GM12878 (cell line): ENCODE measurements around the gene DCLK2. TPM values are rescaled to one million over a fixed set of nuclear protein-coding genes. Genes with fewer than 3 reads are reported as not detected.

ENCODE experiments used
- ATAC-seq: fragments of 200-7000 bp; cut with Tn5 transposase; 3 replicates; pipeline ENCODE4 v1.9.1; 2020; ENCODE audit warnings: mild to moderate bottlenecking, moderate library complexity
- BruUV-seq: library from RNA; stranded (reverse); fragments of 400-500 nt; replicated peaks from 2 replicates; lab custom pipeline; 2021; lab: Mats Ljungman, UMichigan
- CTCF ChIA-PET: fragments of 300-600 bp; sonication (Branson Sonifier 250); formaldehyde crosslinking; extraction: SDS; loops from one replicate; lab custom pipeline; 2021; ENCODE audit warnings: inconsistent platforms; lab: Yijun Ruan, JAX
- POLR2A ChIA-PET: fragments of 350-600 bp; formaldehyde crosslinking; extraction: SDS; loops from one replicate; lab custom pipeline; 2021; ENCODE audit warnings: inconsistent platforms; lab: Charles Lee
- RAD21 ChIA-PET: fragments of 300-600 bp; sonication (Branson Sonifier 250); formaldehyde crosslinking; loops from one replicate; lab custom pipeline; 2023; ENCODE audit warnings: antibody characterized with exemption; ENCODE audit not compliant: unreplicated experiment; lab: Charles Lee
- SMC1A ChIA-PET: fragments of 300-600 bp; sonication (Branson Sonifier 250); formaldehyde crosslinking; loops from one replicate; lab custom pipeline; 2023; ENCODE audit not compliant: unreplicated experiment, uncharacterized antibody; lab: Charles Lee
- DNase-seq: peaks from one replicate; pipeline ENCODE4 v3.0.0-alpha.2; 2011; ENCODE audit warnings: low read depth, low spot score
- FAIRE-seq: peaks from 3 replicates; lab custom pipeline; 2011; peaks lifted over from hg19 to GRCh38; lab: Jason Lieb, UNC
- H2AFZ ChIP-seq: 2 replicates; pipeline ENCODE4 v1.6.0; 2011; ENCODE audit warnings: low read depth, low read length, control low read depth; ENCODE audit not compliant: control insufficient read depth
- H3K27ac ChIP-seq: 2 replicates; pipeline ENCODE4 v1.5.1; 2011; ENCODE audit warnings: control low read depth; ENCODE audit not compliant: control insufficient read depth, insufficient read depth
- H3K27me3 ChIP-seq, 2 experiments: replicated peaks in 1 of 2; 2 replicates each; pipeline versions ENCODE4 v1.6.0 to v1.6.1; 2011; ENCODE audit warnings: low read length in 1 of 2; ENCODE audit not compliant: control insufficient read depth in 2 of 2, insufficient read depth in 2 of 2
- H3K36me3 ChIP-seq, 2 experiments: 2 replicates each; pipeline ENCODE4 v1.5.1; 2011; ENCODE audit warnings: low read length in 1 of 2; ENCODE audit not compliant: control insufficient read depth in 2 of 2, insufficient read depth in 2 of 2
- H3K4me1 ChIP-seq: 2 replicates; pipeline ENCODE4 v1.6.1; 2011; ENCODE audit warnings: mild to moderate bottlenecking, low read length, moderate library complexity, mixed read lengths; ENCODE audit not compliant: control insufficient read depth, insufficient read depth
- H3K4me2 ChIP-seq: 2 replicates; pipeline ENCODE4 v1.6.0; 2011; ENCODE audit warnings: control low read depth; ENCODE audit not compliant: control insufficient read depth, insufficient read depth
- H3K4me3 ChIP-seq: fragments of 200-600 bp; sonication (generic); 2 replicates; pipeline ENCODE4 v1.5.1; 2016
- H3K79me2 ChIP-seq: 2 replicates; pipeline ENCODE4 v1.6.0; 2011; ENCODE audit warnings: low read length; ENCODE audit not compliant: control insufficient read depth, insufficient read depth
- H3K9ac ChIP-seq: 2 replicates; pipeline ENCODE4 v1.8.0; 2011; ENCODE audit warnings: low read length, control low read depth, mixed read lengths; ENCODE audit not compliant: control insufficient read depth, insufficient read depth
- H3K9me3 ChIP-seq: replicated peaks from 3 replicates; pipeline ENCODE4 v1.5.1; 2011; ENCODE audit warnings: mild to moderate bottlenecking, low read length; ENCODE audit not compliant: control insufficient read depth, insufficient read depth
- H4K20me1 ChIP-seq: 2 replicates; pipeline ENCODE4 v1.6.0; 2011; ENCODE audit not compliant: control insufficient read depth, insufficient read depth
- CBX5 ChIP-seq: sonication (generic); IDR thresholded peaks from 2 replicates; pipeline ENCODE4 v1.6.1; 2016; ENCODE audit warnings: low read depth, moderate library complexity, mild to moderate bottlenecking, inconsistent platforms
- ETV6 ChIP-seq, 2 experiments: fragments of 450-650 bp in 1 of 2; IDR thresholded peaks in 1 of 2; conservative IDR thresholded peaks in 1 of 2; 2 replicates each; pipeline ENCODE4 v1.6.1; 2014; ENCODE audit warnings: antibody characterized with exemption in 1 of 2, borderline replicate concordance in 1 of 2, low read depth in 1 of 2, mild to moderate bottlenecking in 1 of 2, moderate library complexity in 1 of 2
- HSF1 ChIP-seq: fragments of 150-350 bp; IDR thresholded peaks from 2 replicates; pipeline ENCODE4 v1.6.1; 2014; ENCODE audit warnings: mild to moderate bottlenecking, low read depth, low read length
- MEF2B ChIP-seq: fragments of 450-650 bp; IDR thresholded peaks from 2 replicates; pipeline ENCODE4 v1.6.1; 2018; ENCODE audit warnings: mild to moderate bottlenecking, moderate library complexity; ENCODE audit not compliant: partially characterized antibody, poor library complexity, severe bottlenecking
- MTA3 ChIP-seq: IDR thresholded peaks from 2 replicates; pipeline ENCODE4 v1.6.1; 2012; ENCODE audit warnings: low read length, inconsistent platforms, borderline replicate concordance
- MYB ChIP-seq: fragments of 150-350 bp; IDR thresholded peaks from 2 replicates; pipeline ENCODE4 v1.6.1; 2014; ENCODE audit warnings: mild to moderate bottlenecking, low read depth, low read length, borderline replicate concordance
- RCOR1 ChIP-seq: conservative IDR thresholded peaks from 2 replicates; pipeline ENCODE4 v1.6.1; 2012; ENCODE audit warnings: low read depth, low read length, improper control_type of control experiment
- RFX5 ChIP-seq: IDR thresholded peaks from 2 replicates; pipeline ENCODE4 v1.6.1; 2011; ENCODE audit warnings: low read depth, low read length, improper control_type of control experiment
- SP1 ChIP-seq: IDR thresholded peaks from one replicate; pipeline ENCODE4 v1.6.1; 2011; ENCODE audit warnings: low read depth, low read length
- SPI1 ChIP-seq: IDR thresholded peaks from 2 replicates; pipeline ENCODE4 v1.6.1; 2011; ENCODE audit warnings: low read depth, mild to moderate bottlenecking, low read length, moderate library complexity, borderline replicate concordance; ENCODE audit not compliant: insufficient read depth
- YY1 ChIP-seq: IDR thresholded peaks from 2 replicates; pipeline ENCODE4 v1.6.1; 2011; ENCODE audit warnings: low read depth, mild to moderate bottlenecking, low read length
- ZBTB11 ChIP-seq: fragments of 450-650 bp; formaldehyde crosslinking; IDR thresholded peaks from 2 replicates; pipeline ENCODE4 v1.5.0; 2022; ENCODE audit warnings: mild to moderate bottlenecking, missing genetic modification characterization
- ZBTB40 ChIP-seq: fragments of 450-650 bp; IDR thresholded peaks from 2 replicates; pipeline ENCODE4 v1.6.1; 2016; ENCODE audit warnings: mild to moderate bottlenecking, moderate library complexity, borderline replicate concordance
- ZNF274 ChIP-seq: IDR thresholded peaks from one replicate; pipeline ENCODE4 v1.8.0; 2011; ENCODE audit not compliant: insufficient read length, insufficient read depth
- WGBS: methylation state at CpG from one replicate; pipeline ENCODE4 v1.1.6; 2016; ENCODE audit warnings: low lambda C conversion rate; ENCODE audit not compliant: insufficient replicate concordance, insufficient coverage; ENCODE audit errors: missing lambda C conversion rate; 5-methylcytosine and 5-hydroxymethylcytosine counted together
- in situ Hi-C: fragments of 300-500 bp; cut with MboI; formaldehyde crosslinking; loops from 9 replicates; pipeline ENCODE4 v1.14.3; 2018; ENCODE audit warnings: mixed read lengths
- intact Hi-C: fragments of 100-400 bp; cut with micrococcal nuclease; formaldehyde crosslinking; loops from one replicate; pipeline ENCODE4 v1.14.2; 2022; ENCODE audit not compliant: unreplicated experiment
- polyA plus RNA-seq, 11 experiments: library from polyadenylated mRNA; depleted of rRNA in 4 of 11; unstranded in 6 of 11; stranded (reverse) in 5 of 11; fragments of >200 nt; fragmentation: Nextera tagmentation in 4 of 11; fragmentation: Illumina TruSeq in 1 of 11; extraction: Ambion mirVana in 4 of 11; extraction: Trizol in 1 of 11; gene quantifications; 1 replicate in 1 of 11; 2 replicates in 10 of 11; pipeline versions ENCODE4 v1.2.1 to v1.2.3, GENCODE V29; 2011 to 2016; ENCODE audit warnings: inconsistent platforms in 2 of 11, missing spikeins in 2 of 11, low read depth in 1 of 11
- total RNA-seq, 4 experiments: library from RNA; depleted of rRNA in 3 of 4; stranded (reverse); fragments of >200 nt in 3 of 4; fragmentation: Illumina TruSeq in 1 of 4; extraction: Trizol in 1 of 4; gene quantifications; 2 replicates each; pipeline versions ENCODE4 v1.2.1 to v1.2.3, GENCODE V29; 2013 to 2021

The DCLK2 gene
- total and polyA plus RNA-seq, 10 of the 15 experiments (the other 5 are each of a cell fraction or from before 2014, with no cell fraction given), result not detected

GRCh38 chr4:150079081-150079581, 886 bp downstream of the DCLK2 start:
- in situ Hi-C loops, result no loop called here
- SMC1A ChIA-PET, result no interaction called here
- Histone ChIP-seq H3K9me3 (peaks cover 4% of the 10 kb centered on the region; the same call in 2 of the 3 replicates), H3K4me2 (peak overlapping the region; percentile 59; the same call in 1 of the 2 replicates), H2AFZ (no peak overlapping the region), H3K79me2 (no peaks in the 10 kb centered on the region), H3K4me3 (no peak overlapping the region), H3K27ac (no peak overlapping the region), H3K36me3 (no peaks in the 10 kb centered on the region), H3K27me3 (peaks cover 5 to 18% of the 10 kb centered on the region in 2 experiments; a peak in 3 of 4 replicates), H3K9ac (no peak overlapping the region), H3K4me1 (peaks cover 4% of the 10 kb centered on the region), H4K20me1 (no peaks in the 10 kb centered on the region)
- POLR2A ChIA-PET, result no interaction called here
- DNase-seq (no peak), ATAC-seq (peak; percentile 35), FAIRE-seq (no peak)
- no peak for TF ChIP-seq MYB
- TF ChIP-seq RCOR1, result no peak
- no peak for TF ChIP-seq CBX5
- TF ChIP-seq ZNF274, result no peak
- no peak for TF ChIP-seq RFX5
- TF ChIP-seq MEF2B, result no peak
- TF ChIP-seq MTA3, result no peak
- TF ChIP-seq YY1, result no peak
- TF ChIP-seq SPI1, result no peak
- no peak for TF ChIP-seq HSF1
- TF ChIP-seq ZBTB11 (CRISPR knock-in tag), result no peak
- no peak for TF ChIP-seq SP1
- no peak for TF ChIP-seq ZBTB40
- no peak for TF ChIP-seq ETV6 (conservative IDR thresholded peaks at IDR 0.05 in 1 of 2, IDR thresholded peaks at IDR 0.05 in 1 of 2; ENCODE audit: borderline replicate concordance in 1 of 2, low read depth in 1 of 2)
- intact Hi-C loops, result no loop called here
- WGBS, result 1% methylated on average over 38 of the region's 47 CpGs
- RAD21 ChIA-PET, result no interaction called here
- CTCF ChIA-PET, result no interaction called here
- no TSS peak for BruUV-seq
